Activated CD8-positive, alpha-beta T cell treated with anti-CD3 and anti-CD28 coated beads, Interleukin-2, amount 10 ng/mL, durations not matched to agents 7 days and 5 days (primary cell): Measurements from ENCODE around the gene USP54. TPM values are rescaled to one million over a fixed set of nuclear protein-coding genes. Genes with fewer than 3 reads are reported as not detected.
"Not testable (repeated sequence)": the region's sequence is repeated elsewhere in the genome, so short reads cannot be mapped to it uniquely, and the experiment has no call there.

Experiments used
- ATAC-seq: fragments of 150-1000 bp; cut with Tn5 transposase; one replicate; pipeline ENCODE4 v1.10.0; 2021; ENCODE audit warnings: moderate library complexity
- CTCF ChIA-PET: fragments of 350-600 bp; sonication (Branson Sonifier 250); formaldehyde crosslinking; loops from one replicate; lab custom pipeline; 2021; ENCODE audit warnings: antibody characterized with exemption; lab: Charles Lee
- POLR2A ChIA-PET: fragments of 350-600 bp; sonication (Branson Sonifier 250); formaldehyde crosslinking; loops from one replicate; lab custom pipeline; 2021; ENCODE audit warnings: antibody characterized with exemption; lab: Charles Lee
- DNase-seq: peaks from one replicate; pipeline ENCODE4 v3.0.0-alpha.2; 2020
- H3K27ac Mint-ChIP-seq: one replicate; pipeline ENCODE4 v1.8.0; 2021; ENCODE audit warnings: mild to moderate bottlenecking, mixed read lengths
- H3K27me3 Mint-ChIP-seq: one replicate; pipeline ENCODE4 v1.8.0; 2021; ENCODE audit warnings: low read depth, mixed read lengths
- H3K36me3 Mint-ChIP-seq: one replicate; pipeline ENCODE4 v1.8.0; 2021; ENCODE audit warnings: low read depth, mixed read lengths
- H3K4me1 Mint-ChIP-seq: one replicate; pipeline ENCODE4 v1.8.0; 2021; ENCODE audit warnings: low read depth, mixed read lengths
- H3K4me3 Mint-ChIP-seq: one replicate; pipeline ENCODE4 v1.8.0; 2021; ENCODE audit warnings: mild to moderate bottlenecking, mixed read lengths
- H3K9me3 Mint-ChIP-seq: one replicate; pipeline ENCODE4 v1.8.0; 2022; ENCODE audit warnings: mixed read lengths; ENCODE audit not compliant: insufficient read depth
- total RNA-seq, 2 experiments: library from RNA; stranded (reverse); gene quantifications; one replicate each; pipeline ENCODE4 v1.2.3, GENCODE V29; 2021

The USP54 gene
- total RNA-seq, 2 experiments from 2014 or later = 3.7 to 4.3 TPM

DNA sequence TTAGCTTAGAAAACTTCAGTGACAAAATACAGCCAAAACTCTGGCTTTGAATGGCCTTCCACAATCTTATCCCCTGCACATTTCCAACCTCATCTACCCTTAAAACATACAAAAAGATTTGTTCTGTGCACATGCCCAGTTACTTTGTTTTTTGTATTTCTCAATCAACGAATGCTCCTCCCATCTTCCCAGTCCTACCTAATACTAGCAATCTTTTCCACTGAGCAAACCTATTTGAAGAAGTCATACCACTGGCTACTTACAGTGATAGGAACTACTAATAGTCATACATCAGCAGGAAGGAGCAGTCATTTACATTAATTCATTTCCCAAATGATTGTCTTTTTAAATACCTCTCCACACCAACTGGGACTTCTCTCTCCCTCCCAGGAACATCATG lies 2.5 kb downstream of the USP54 start:
- ChIA-PET POLR2A (no interaction called here), CTCF (interaction anchor here (1.2 kb wide), 1 partner anchor 18 kb away, joined by 3 read pairs; no protein-coding TSS in a partner anchor)
- ATAC-seq (no peak), DNase-seq (no peak)
- H3K4me1 Mint-ChIP-seq = peaks cover 20% of the 10 kb centered on the region
- no peak overlapping the region for H3K4me3 Mint-ChIP-seq
- H3K36me3 Mint-ChIP-seq = peaks cover 2% of the 10 kb centered on the region
- H3K27me3 Mint-ChIP-seq = no peaks in the 10 kb centered on the region
- no peak overlapping the region for H3K27ac Mint-ChIP-seq
- H3K9me3 Mint-ChIP-seq = peaks cover 3% of the 10 kb centered on the region

DNA sequence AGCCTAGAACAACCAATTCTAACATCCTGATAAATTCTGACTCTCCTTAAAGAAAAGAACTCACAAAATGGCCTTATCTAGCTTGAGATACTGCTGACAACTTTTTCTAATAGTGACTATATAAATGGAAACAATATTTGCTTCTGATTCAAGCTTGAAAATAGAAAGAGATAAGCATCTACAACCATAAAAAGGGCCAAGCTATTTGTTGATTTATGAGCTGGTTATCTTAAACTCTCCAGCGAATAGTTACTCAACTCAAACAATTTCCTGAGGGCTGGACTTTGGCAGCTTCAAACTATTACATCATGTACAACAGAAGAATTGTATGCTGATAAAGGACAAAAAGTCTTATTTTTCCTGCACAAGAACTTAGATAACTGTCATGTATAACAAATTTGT lies 4.6 kb downstream of the USP54 start:
- CTCF ChIA-PET = interaction anchor here (1.2 to 1.8 kb wide), 2 partner anchors 39 to 57 kb away, joined by 5 to 8 read pairs; no protein-coding TSS in a partner anchor
- no peaks in the 10 kb centered on the region for H3K27me3 Mint-ChIP-seq
- POLR2A ChIA-PET = no interaction called here

DNA sequence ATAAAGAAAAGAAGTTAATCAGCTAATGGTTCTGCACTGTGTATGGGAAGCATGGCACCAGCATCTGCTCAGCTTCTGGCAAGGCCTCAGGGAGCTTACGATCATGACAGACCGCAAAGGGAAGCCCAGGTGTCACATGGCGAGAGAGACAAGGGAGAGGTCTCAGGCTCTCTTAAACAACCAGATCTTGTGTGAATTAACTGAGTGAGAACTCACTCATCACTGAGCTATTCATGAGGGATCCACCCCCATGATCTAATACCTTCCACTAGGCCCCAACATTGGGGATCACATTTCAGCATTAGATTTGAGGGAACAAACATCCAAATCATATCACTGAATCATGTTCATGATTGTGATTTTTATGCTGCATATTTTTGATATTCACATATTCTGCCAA lies 5.8 kb downstream of the USP54 start:
- no peaks in the 10 kb centered on the region for H3K27me3 Mint-ChIP-seq
- no peak for DNase-seq
- H3K36me3 Mint-ChIP-seq = peaks cover 2% of the 10 kb centered on the region
- H3K27ac Mint-ChIP-seq = no peak overlapping the region
- no peak for ATAC-seq
- H3K4me3 Mint-ChIP-seq = no peak overlapping the region
- POLR2A ChIA-PET = no interaction called here
- peaks cover 3% of the 10 kb centered on the region for H3K9me3 Mint-ChIP-seq
- peaks cover 2% of the 10 kb centered on the region for H3K4me1 Mint-ChIP-seq
- CTCF ChIA-PET = interaction anchor here (1.8 kb wide), 1 partner anchor 58 kb away, joined by 8 read pairs; no protein-coding TSS in a partner anchor

More for the DNA sequence above, 4.6 kb downstream of the USP54 start:
- Mint-ChIP-seq H3K9me3 (peaks cover 3% of the 10 kb centered on the region), H3K36me3 (peaks cover 2% of the 10 kb centered on the region), H3K4me3 (no peak overlapping the region), H3K4me1 (peaks cover 10% of the 10 kb centered on the region), H3K27ac (no peak overlapping the region)
- DNase-seq (no peak), ATAC-seq (no peak)

DNA sequence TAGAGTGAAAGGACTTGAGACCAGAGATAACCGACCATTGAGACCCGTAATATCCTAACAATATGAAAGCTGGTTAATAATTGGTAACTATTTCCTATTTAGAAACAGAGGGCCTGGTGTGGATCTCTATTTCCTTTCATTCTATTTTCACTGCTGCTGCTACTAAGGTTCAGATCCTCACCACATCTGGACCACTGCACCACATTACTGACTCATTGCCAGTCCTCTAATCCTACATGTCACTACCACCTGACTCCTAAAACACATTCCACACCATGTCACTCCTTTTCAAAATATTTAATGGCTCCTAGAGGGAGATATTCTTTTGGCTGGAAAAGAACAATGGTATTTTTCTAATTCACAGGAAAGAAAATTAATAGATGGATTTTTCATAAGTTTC lies 6.4 kb downstream of the USP54 start:
- DNase-seq (no peak), ATAC-seq (no peak)
- Mint-ChIP-seq H3K9me3 (peaks cover 3% of the 10 kb centered on the region), H3K27ac (no peak overlapping the region), H3K36me3 (peaks cover 2% of the 10 kb centered on the region), H3K4me1 (peaks cover 2% of the 10 kb centered on the region), H3K4me3 (no peak overlapping the region), H3K27me3 (no peaks in the 10 kb centered on the region)
- ChIA-PET CTCF (no interaction called here), POLR2A (no interaction called here)

DNA sequence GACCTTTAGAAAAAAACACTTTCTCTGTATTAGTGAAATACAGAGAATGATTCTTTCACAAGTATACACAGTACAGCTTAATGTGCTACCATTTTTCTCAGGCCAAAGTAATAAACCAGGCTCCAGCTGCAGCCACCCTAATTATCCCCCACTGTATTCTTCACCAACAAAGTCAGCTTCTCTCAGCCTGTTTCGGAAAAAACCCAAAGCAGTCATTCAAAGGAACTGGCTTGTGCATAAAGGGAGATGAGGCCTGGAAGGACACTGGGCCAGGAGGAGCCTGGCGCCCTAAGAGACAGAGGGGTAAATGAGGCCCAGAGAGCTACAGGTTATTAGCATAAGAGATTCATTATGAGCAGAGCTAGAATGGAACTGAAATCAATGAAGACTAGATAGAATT lies 9.2 kb downstream of the USP54 start:
- Mint-ChIP-seq H3K4me3 (no peak overlapping the region), H3K27ac (no peak overlapping the region), H3K4me1 (peaks cover 2% of the 10 kb centered on the region), H3K36me3 (peaks cover 2% of the 10 kb centered on the region), H3K27me3 (no peaks in the 10 kb centered on the region), H3K9me3 (peaks cover 3% of the 10 kb centered on the region)
- no peak for ATAC-seq
- CTCF ChIA-PET = no interaction called here
- POLR2A ChIA-PET = no interaction called here
- DNase-seq = no peak

DNA sequence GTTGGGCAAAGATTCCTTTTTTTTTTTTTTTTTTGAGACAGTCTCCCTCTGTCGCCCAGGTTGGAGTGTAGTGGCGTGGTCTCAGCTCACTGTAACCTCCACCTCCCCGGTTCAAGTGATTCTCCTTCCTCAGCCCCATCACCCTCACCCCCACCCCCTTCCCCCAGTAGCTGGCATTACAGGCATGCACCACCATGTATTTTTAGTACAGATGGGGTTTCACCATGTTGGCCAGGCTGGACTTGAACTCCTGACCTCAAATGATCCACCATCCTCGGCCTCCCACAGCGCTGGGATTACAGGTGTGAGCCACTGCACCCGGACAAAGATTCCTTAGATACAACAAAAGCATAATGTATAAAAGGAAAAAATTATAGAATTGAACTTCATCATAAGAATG lies 12.2 kb downstream of the USP54 start:
- H3K27ac Mint-ChIP-seq, H3K36me3 Mint-ChIP-seq, POLR2A ChIA-PET, DNase-seq, H3K4me1 Mint-ChIP-seq, H3K9me3 Mint-ChIP-seq, H3K27me3 Mint-ChIP-seq, CTCF ChIA-PET, H3K4me3 Mint-ChIP-seq, ATAC-seq: not testable (repeated sequence)

DNA sequence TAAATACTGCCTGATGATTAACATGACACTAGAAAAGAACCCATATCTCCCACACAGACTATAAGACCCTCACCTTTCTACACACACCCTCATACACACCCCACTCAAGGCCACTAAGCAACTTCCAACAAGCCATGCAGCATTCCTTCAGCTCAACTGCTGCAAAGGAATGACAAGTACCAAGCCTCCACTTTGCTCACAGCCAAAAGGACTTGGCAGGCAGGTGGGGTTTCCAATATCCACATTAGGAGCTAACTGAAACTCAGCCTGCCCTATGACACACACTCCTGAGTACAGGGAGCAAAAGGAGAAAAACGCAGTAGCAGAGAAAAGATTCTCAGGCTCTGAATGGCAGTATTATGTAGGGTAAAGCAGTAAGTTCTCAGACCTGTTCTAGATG lies 13.4 kb downstream of the USP54 start:
- CTCF ChIA-PET = interaction anchor here (1.1 kb wide), 1 partner anchor 13 kb away, joined by 5 read pairs; the partner anchor contains the start of gene USP54
- POLR2A ChIA-PET = no interaction called here

DNA sequence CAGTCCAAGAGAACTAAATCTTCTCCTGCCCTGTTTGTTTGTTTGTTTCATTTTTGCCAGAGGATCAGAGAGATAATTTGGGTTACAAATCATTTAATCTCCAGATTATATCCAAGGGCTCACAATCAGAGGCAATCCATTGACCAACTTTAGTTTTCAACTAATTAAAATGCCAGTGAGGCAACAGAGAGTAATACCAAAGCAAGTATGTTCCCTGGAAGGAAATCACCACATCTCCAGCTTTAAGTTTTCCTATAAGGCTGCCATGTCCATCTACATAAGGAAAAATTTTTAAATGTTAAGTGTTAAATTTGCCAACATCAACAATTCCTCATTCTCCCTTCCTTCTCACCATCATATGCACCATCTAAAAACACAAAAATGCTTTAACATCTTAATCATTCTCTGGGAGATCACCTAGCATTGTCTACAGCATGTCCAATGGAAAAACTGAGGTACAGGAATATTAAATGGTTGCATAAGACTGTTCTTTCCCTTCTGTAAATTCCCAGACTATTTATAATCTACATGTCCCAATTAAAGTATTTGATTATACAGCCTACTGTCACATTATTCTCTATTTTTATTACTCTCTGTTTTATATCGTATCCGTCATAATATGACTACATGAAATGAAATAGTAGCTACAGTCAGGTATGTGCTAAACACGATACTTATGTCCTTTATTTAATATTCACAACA lies 14.1 kb downstream of the USP54 start:
- Mint-ChIP-seq H3K4me3 (no peak overlapping the region), H3K27me3 (peaks cover 2% of the 10 kb centered on the region), H3K9me3 (no peaks in the 10 kb centered on the region), H3K27ac (no peak overlapping the region), H3K36me3 (no peaks in the 10 kb centered on the region), H3K4me1 (no peaks in the 10 kb centered on the region)
- DNase-seq (no peak), ATAC-seq (no peak)
- POLR2A ChIA-PET = no interaction called here
- CTCF ChIA-PET = interaction anchor here (1.1 kb wide), 1 partner anchor 14 kb away, joined by 5 read pairs; the partner anchor contains the start of gene USP54

More for the DNA sequence above, 13.4 kb downstream of the USP54 start:
- no peaks in the 10 kb centered on the region for H3K9me3 Mint-ChIP-seq
- DNase-seq (no peak), ATAC-seq (no peak)
- no peaks in the 10 kb centered on the region for H3K4me1 Mint-ChIP-seq
- H3K27ac Mint-ChIP-seq = no peak overlapping the region
- H3K4me3 Mint-ChIP-seq = no peak overlapping the region
- H3K27me3 Mint-ChIP-seq = peaks cover 2% of the 10 kb centered on the region
- no peaks in the 10 kb centered on the region for H3K36me3 Mint-ChIP-seq

DNA sequence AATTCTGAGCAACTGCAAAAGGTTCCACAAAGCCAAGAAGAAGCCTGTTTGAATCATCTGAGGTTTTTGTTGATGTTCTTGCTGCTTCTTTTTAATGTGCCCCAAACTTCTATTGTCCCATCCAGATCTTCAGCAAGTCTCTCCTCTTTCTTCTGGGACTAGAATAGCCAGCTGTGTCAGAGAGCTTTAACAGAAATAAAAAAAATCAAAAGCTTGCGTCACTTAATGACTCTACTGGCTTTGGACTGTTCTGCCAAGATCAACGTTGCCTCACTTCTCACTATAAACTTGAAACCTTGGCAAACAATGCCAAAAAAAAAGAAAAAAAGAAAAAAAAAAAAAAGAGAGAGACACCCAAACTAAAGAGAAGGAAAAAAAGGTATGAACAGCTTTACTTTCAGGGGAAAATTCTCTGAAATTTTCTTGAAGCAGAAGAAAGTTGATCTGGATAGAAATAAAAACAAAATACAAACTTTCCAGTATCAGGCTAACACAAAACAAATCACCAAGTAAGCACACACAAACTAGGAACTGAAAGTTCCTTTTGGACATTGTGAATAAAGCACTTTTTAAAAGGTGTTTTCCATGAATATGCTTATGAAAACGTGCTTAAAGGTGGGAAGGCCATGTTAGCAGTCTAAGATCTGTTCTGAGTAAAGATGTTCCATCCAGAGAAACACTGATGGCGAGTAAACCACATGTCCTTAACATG lies 14.8 kb downstream of the USP54 start:
- ChIA-PET POLR2A (no interaction called here), CTCF (no interaction called here)
- no peaks in the 10 kb centered on the region for H3K9me3 Mint-ChIP-seq

DNA sequence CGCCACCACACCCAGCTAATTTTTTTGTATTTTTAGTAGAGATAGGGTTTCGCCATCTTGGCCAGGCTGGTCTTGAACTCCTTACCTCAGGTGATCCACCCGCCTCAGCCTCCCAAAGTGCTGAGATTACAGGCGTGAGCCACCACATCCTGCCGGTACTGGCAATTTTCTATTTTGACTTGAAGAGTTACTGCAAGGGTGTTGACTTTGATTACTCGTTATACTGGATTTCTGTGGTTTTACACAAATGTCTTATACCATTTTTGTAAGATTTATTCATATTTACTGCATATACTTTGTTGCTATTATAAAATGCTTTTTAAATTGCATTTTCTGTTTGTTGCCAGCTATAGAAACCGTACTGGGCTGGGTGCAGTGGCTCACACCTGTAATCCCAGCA lies 24.1 kb downstream of the USP54 start:
- H3K4me1 Mint-ChIP-seq, POLR2A ChIA-PET, ATAC-seq, H3K36me3 Mint-ChIP-seq, DNase-seq, H3K27me3 Mint-ChIP-seq, H3K9me3 Mint-ChIP-seq, H3K4me3 Mint-ChIP-seq, H3K27ac Mint-ChIP-seq, CTCF ChIA-PET: not testable (repeated sequence)

More for the DNA sequence above, 14.8 kb downstream of the USP54 start:
- no peak overlapping the region for H3K27ac Mint-ChIP-seq
- no peak overlapping the region for H3K4me3 Mint-ChIP-seq
- no peaks in the 10 kb centered on the region for H3K36me3 Mint-ChIP-seq
- no peaks in the 10 kb centered on the region for H3K4me1 Mint-ChIP-seq
- H3K27me3 Mint-ChIP-seq = peaks cover 2% of the 10 kb centered on the region
- DNase-seq (no peak), ATAC-seq (no peak)

DNA sequence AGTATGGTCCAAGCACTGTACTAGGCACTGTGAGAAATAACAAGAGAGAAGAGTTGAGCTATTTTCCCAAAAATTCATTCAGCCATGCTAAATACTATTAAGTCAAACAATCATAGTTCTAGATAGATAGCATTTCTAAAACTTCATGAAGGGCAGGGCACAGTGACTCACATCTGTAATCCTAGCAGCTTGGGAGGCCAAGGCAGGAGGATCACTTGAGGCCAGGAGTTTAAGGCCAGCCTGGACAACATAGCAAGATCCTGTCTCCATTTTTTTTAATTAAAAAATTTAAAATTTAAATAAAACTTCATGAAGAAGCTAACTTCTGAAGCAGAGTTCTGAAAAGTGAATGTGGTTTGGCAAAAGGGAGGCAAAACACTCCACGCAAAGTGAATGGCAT lies 29.9 kb downstream of the USP54 start:
- Mint-ChIP-seq H3K27me3 (peaks cover 2% of the 10 kb centered on the region), H3K4me3 (no peak overlapping the region), H3K4me1 (no peaks in the 10 kb centered on the region), H3K36me3 (no peaks in the 10 kb centered on the region), H3K27ac (no peak overlapping the region), H3K9me3 (no peaks in the 10 kb centered on the region)
- ATAC-seq = no peak
- CTCF ChIA-PET = no interaction called here
- DNase-seq = no peak
- POLR2A ChIA-PET = no interaction called here

DNA sequence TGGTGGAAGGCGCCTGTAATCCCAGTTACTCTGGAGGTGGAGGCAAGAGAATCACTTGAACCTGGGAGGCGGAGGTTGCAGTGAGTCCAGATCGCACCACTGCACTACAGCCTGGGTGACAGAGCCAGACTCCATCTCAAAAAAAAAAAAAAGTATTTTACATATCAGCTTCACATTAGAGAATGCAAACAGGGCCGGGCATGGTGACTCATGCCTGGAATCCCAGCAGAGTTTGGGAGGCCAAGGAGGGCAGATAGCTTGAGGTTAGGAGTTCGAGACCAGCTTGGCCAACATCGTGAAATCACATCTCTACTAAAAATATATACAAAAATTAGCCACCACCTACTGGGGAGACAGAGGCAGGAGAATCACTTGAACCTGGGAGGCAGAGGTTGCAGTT lies 31.6 kb downstream of the USP54 start:
- no peak overlapping the region for H3K27ac Mint-ChIP-seq
- no peaks in the 10 kb centered on the region for H3K9me3 Mint-ChIP-seq
- DNase-seq (no peak), ATAC-seq (no peak)
- no peaks in the 10 kb centered on the region for H3K4me1 Mint-ChIP-seq
- no peak overlapping the region for H3K4me3 Mint-ChIP-seq
- H3K27me3 Mint-ChIP-seq = peaks cover 2% of the 10 kb centered on the region
- no peaks in the 10 kb centered on the region for H3K36me3 Mint-ChIP-seq
- ChIA-PET POLR2A (no interaction called here), CTCF (no interaction called here)
